Fibroblast of lung (primary cell): ENCODE data around the gene HOXA13. TPM values are rescaled to one million over a fixed set of nuclear protein-coding genes. Genes with fewer than 3 reads are reported as not detected.

Experiments used
- DNase-seq, 2 donors: peaks; one replicate each; pipeline versions ENCODE4 v3.0.0 to v3.0.0-alpha.2; 2010; ENCODE audit warnings: low read depth in 2 of 2
- H2AFZ ChIP-seq: 2 replicates; pipeline ENCODE4 v1.5.1; 2012; ENCODE audit warnings: low read length, control low read depth, inconsistent platforms
- H3K27ac ChIP-seq: 2 replicates; pipeline ENCODE4 v1.5.1; 2011; ENCODE audit warnings: low read length, control low read depth; ENCODE audit not compliant: insufficient read depth
- H3K27me3 ChIP-seq: 2 replicates; pipeline ENCODE4 v1.5.1; 2011; ENCODE audit warnings: mild to moderate bottlenecking, low read length; ENCODE audit not compliant: control insufficient read depth, insufficient read depth
- H3K36me3 ChIP-seq: 2 replicates; pipeline ENCODE4 v1.5.1; 2011; ENCODE audit warnings: low read length; ENCODE audit not compliant: control insufficient read depth, insufficient read depth
- H3K4me1 ChIP-seq: 2 replicates; pipeline ENCODE4 v1.5.1; 2011; ENCODE audit warnings: low read length; ENCODE audit not compliant: control insufficient read depth, insufficient read depth; ENCODE audit errors: extremely low read depth
- H3K4me2 ChIP-seq: 2 replicates; pipeline ENCODE4 v1.5.1; 2011; ENCODE audit warnings: low read length, control low read depth; ENCODE audit not compliant: insufficient read depth; ENCODE audit errors: extremely low read depth
- H3K4me3 ChIP-seq, 4 experiments: fragments of 200-600 bp in 1 of 4; sonication (generic) in 1 of 4; replicated peaks in 1 of 4; 2 replicates each; pipeline ENCODE4 v1.5.1; 2011 to 2016; ENCODE audit warnings: low read length in 4 of 4, low read depth in 3 of 4, mild to moderate bottlenecking in 3 of 4, control low read depth in 2 of 4, inconsistent platforms in 1 of 4, mixed read lengths in 1 of 4; ENCODE audit not compliant: insufficient read depth in 1 of 4; ENCODE audit errors: control extremely low read depth in 1 of 4
- H3K79me2 ChIP-seq: 2 replicates; pipeline ENCODE4 v1.5.1; 2012; ENCODE audit warnings: mild to moderate bottlenecking, low read length, inconsistent platforms; ENCODE audit not compliant: control insufficient read depth, insufficient read depth
- H3K9ac ChIP-seq: 2 replicates; pipeline ENCODE4 v1.5.1; 2011; ENCODE audit warnings: mild to moderate bottlenecking, low read length, control low read depth; ENCODE audit not compliant: insufficient read depth
- H3K9me3 ChIP-seq: 2 replicates; pipeline ENCODE4 v1.5.1; 2012; ENCODE audit warnings: low read depth, low read length; ENCODE audit not compliant: control insufficient read depth, insufficient read depth
- H4K20me1 ChIP-seq: 2 replicates; pipeline ENCODE4 v1.5.1; 2011; ENCODE audit warnings: low read length; ENCODE audit not compliant: control insufficient read depth, insufficient read depth; ENCODE audit errors: extremely low read depth
- EZH2 ChIP-seq: IDR thresholded peaks from 2 replicates; pipeline ENCODE4 v1.5.1; 2012; ENCODE audit warnings: low read length, control low read depth, mild to moderate bottlenecking; ENCODE audit errors: missing control alignments
- polyA plus RNA-seq, 2 donors: library from polyadenylated mRNA; depleted of rRNA in 1 of 2; stranded (reverse) in 1 of 2; unstranded in 1 of 2; fragments of >200 nt; gene quantifications; 2 replicates each; pipeline ENCODE4 v1.2.1, GENCODE V29; 2011 to 2012; ENCODE audit warnings: missing spikeins in 1 of 2
- total RNA-seq: library from RNA; depleted of rRNA; stranded (reverse); fragments of >200 nt; gene quantifications from 2 replicates; pipeline ENCODE4 v1.2.1, GENCODE V29; 2014
- TF ChIP-seq, protein P1 (sequence below), 2 donors: IDR thresholded peaks in 1 of 2; conservative IDR thresholded peaks in 1 of 2; 1 replicate in 1 of 2; 2 replicates in 1 of 2; pipeline ENCODE4 v1.5.1; 2011 to 2012; ENCODE audit warnings: low read length in 2 of 2, control low read depth in 1 of 2, inconsistent platforms in 1 of 2, low read depth in 1 of 2, mild to moderate bottlenecking in 1 of 2

The HOXA13 gene
- total and polyA plus RNA-seq, 2 donors (not counting 1 experiment from before 2014, with no cell fraction given): not detected

DNA sequence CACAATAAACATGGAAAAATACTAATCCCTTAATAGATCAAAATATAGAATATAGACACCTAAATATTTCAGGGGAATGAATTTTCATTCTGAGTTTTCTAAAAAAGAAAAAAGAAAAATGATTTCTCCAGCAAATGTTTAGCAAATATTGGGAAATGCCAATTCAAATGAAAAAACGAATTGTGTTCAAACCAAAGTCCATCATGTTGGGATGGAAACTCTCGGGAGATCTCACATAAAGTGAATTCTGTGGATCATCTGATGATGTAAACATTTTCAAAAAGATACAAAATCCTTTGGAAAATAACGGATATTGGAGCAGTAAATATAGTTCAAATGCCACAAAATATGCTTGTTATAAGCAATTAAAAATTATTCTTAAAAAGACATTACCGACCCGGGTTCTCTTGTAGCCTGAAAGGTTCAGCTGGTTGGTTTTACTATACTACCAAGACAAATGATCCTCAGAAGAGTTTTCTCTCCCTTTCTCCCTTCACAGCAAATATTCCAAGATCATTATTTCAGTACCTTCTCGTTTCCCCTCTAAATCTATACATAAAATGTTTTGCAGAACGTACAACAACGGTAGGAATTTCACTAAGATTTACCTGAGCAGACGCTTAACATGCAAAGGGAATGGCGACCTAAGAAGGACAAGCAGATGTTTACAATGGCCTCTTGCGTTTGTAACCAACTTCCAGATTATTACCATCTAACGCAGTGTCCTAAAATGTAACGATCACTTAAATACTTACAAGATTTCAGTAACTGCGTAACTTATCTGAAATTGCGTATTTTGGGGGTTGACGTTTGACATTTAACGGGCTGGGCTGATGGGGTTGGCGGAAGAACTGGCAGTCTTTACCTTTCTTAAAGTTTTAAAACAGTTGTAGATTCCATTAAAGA lies 2.5 kb downstream of the HOXA13 start:
- Histone ChIP-seq H3K79me2 (no peaks in the 10 kb centered on the region), H3K27ac (no peak overlapping the region), H4K20me1 (no peaks in the 10 kb centered on the region), H3K4me2 (no peak overlapping the region), H3K36me3 (no peaks in the 10 kb centered on the region), H3K9me3 (no peaks in the 10 kb centered on the region), H3K27me3 (peaks cover 71% of the 10 kb centered on the region), H3K4me1 (no peaks in the 10 kb centered on the region), H3K4me3 (no peak overlapping the region), H2AFZ (no peak overlapping the region), H3K9ac (no peak overlapping the region)
- DNase-seq: no peak
- TF ChIP-seq, protein P1, sequence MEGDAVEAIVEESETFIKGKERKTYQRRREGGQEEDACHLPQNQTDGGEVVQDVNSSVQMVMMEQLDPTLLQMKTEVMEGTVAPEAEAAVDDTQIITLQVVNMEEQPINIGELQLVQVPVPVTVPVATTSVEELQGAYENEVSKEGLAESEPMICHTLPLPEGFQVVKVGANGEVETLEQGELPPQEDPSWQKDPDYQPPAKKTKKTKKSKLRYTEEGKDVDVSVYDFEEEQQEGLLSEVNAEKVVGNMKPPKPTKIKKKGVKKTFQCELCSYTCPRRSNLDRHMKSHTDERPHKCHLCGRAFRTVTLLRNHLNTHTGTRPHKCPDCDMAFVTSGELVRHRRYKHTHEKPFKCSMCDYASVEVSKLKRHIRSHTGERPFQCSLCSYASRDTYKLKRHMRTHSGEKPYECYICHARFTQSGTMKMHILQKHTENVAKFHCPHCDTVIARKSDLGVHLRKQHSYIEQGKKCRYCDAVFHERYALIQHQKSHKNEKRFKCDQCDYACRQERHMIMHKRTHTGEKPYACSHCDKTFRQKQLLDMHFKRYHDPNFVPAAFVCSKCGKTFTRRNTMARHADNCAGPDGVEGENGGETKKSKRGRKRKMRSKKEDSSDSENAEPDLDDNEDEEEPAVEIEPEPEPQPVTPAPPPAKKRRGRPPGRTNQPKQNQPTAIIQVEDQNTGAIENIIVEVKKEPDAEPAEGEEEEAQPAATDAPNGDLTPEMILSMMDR (conservative IDR thresholded peaks at IDR 0.05 in 1 of 2, IDR thresholded peaks at IDR 0.05 in 1 of 2; ENCODE audit: low read depth in 1 of 2, low read length in 2 of 2): no peak
- no peak for TF ChIP-seq EZH2

DNA sequence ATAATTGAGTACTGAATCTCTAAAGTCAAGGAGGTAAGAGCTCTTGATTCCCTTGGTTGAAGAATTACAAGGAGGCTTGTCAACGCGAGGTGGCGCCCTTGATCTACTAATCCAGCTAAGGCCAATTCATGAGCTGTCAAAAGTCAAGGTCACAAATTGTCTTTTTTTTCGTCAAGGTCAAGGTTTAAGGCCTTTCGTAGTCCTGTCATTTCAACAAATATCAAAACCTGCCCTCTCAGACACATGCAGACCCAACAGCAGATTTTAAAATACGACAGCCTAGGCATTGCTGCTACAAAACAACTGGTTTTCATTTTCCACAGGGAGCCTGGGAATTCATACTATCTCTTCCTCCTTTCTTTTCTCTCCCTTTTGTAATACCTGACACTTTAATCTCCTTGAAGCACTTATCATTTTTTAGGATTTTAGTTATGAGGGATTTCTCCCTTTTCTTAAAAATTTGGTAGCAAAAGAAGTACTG lies 3.6 kb downstream of the HOXA13 start:
- Histone ChIP-seq H3K79me2 (no peaks in the 10 kb centered on the region), H3K9me3 (no peaks in the 10 kb centered on the region), H3K36me3 (no peaks in the 10 kb centered on the region), H3K27me3 (peaks cover 71% of the 10 kb centered on the region), H3K27ac (no peak overlapping the region), H3K4me1 (no peaks in the 10 kb centered on the region), H3K4me2 (no peak overlapping the region), H3K9ac (no peak overlapping the region), H4K20me1 (no peaks in the 10 kb centered on the region), H2AFZ (no peak overlapping the region), H3K4me3 (no peak overlapping the region)
- DNase-seq: peak; percentile 52 to 83
- TF ChIP-seq, protein P1 (conservative IDR thresholded peaks at IDR 0.05 in 1 of 2, IDR thresholded peaks at IDR 0.05 in 1 of 2; ENCODE audit: low read depth in 1 of 2, low read length in 2 of 2): peak; percentile 81 to 88
- no peak for TF ChIP-seq EZH2

DNA sequence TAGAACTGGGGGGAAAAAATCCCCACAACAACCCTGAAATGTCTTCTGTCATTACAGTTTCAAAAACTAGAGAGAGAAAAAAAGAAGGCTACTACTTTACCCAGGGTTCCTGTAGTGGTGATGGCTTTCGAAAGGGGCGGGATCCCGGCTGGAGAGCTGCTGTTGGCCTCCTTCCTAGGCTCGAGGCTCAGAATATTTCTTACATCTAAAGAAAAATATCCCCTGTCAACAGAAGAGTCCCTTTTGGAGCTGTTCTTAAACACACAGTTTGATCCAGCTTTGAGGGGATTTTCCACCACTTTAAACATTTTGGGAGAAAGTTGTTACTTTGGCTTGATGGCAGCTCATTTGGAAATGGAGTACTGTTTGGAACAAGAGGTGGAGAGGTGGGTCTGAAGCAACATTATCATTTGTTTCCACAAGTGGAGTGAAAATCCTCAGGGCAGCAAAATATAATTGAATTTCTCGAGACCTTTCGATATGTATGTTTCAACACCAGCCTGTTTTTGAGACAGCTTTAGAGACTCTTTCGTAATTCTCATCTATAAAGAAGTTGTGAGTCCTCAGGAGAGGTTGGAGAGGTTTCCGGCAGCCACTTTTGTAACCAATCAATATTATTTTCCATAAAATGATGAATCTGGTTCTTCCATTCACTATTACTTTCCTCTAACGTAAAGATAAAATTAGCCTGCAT lies 5.1 kb downstream of the HOXA13 start:
- Histone ChIP-seq H3K9ac (no peak overlapping the region), H3K79me2 (no peaks in the 10 kb centered on the region), H4K20me1 (no peaks in the 10 kb centered on the region), H3K4me2 (no peak overlapping the region), H2AFZ (no peak overlapping the region), H3K27ac (no peak overlapping the region), H3K4me1 (no peaks in the 10 kb centered on the region), H3K9me3 (no peaks in the 10 kb centered on the region), H3K36me3 (no peaks in the 10 kb centered on the region), H3K27me3 (peaks cover 72% of the 10 kb centered on the region), H3K4me3 (no peak overlapping the region)
- TF ChIP-seq, protein P1 (conservative IDR thresholded peaks at IDR 0.05 in 1 of 2, IDR thresholded peaks at IDR 0.05 in 1 of 2; ENCODE audit: low read depth in 1 of 2, low read length in 2 of 2): no peak
- no peak for TF ChIP-seq EZH2
- DNase-seq: no peak
